ENCODE results near the gene MAST1. TPM values are rescaled to one million over a fixed set of nuclear protein-coding genes. Genes with fewer than 3 reads are reported as not detected.
"Not testable (repeated sequence)": the region's sequence is repeated elsewhere in the genome, so short reads cannot be mapped to it uniquely, and the experiment has no call there.

The MAST1 gene
- total RNA-seq, 1 donor from 2014 or later = 0.26 TPM

DNA sequence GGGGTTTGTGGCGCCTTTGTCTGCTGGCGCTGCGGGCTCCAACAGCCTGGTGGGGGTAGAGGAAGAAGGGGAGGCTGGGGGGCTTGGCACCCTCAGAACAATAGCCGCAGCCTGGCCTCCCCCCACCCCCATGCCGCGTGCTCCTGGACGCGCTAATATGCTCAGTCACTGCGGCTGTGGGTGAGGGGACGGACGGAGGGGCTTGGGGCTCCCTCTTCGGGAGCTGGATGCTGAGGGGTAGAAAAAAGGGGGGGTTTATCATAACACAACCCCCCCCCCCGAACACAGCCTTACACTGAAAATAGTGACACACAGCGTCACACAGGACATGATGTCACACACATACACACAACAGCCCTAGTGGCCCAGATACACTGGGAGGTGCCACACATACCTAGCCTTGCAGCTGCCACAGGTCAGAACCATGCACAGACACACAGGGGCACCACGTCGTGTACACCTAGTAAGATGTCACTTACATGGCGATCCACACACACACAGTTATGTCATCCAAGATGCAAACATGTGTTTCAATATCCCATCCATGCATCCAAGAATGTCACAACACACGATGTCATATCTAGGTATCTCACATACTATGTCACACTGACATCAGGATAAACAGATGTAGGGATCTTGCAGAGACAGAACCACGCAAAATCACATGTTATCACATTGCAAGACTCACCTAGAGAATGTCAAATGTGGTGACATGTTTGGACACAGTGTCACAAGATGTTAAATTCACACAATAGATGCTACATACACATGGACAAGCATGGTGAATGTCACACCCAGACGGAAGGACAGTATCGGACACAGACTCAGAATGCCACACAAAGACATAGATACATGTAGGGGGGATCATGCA is 806 bp downstream of the MAST1 start:
- DNase-seq (ENCODE audit: low read depth in 2 of 2) = no peak

DNA sequence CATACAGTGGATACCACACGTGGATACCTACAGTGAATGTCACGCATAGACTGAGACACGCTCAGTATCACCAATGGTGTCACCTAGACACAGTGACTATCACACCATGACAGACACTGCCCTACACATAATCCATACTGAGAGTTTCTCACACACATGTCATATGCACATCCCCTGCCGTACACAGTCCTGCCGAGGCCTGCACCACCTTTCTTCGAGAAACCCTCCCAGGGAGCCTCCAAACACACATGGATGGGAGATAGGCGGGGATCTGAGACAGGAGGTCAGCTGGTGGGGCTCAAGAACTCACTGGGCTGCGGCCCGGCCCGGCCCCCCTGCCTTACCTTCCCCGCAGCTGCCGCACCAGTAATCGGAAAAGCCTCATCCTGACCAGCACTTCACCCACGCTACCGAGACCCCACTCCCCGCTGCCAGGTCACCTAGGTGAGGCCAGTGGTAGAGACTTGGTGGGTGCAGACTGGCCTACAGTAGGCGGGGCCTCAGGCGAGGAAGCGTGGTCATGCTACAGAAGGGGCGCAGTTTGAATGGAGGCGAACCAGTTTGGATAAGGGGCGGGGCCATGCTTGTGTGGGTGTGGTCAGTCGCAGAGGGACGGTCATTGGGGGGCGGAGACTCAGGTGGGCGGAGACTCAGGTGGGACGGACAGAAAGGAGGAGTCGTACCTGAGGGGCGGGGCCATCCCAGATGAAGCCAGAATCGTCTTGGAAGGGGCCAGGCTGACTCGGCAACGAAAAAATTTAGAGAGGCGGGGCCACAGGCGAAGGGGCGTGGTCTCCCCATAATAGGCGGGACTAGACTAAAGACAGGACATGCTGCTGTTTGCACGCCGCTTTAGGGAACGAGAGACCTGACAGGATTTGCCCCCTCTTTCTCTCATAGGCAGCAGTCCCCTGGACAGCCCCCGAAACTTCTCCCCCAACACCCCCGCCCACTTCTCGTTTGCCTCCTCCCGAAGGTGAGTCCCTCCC is 2.1 kb downstream of the MAST1 start:
- DNase-seq (ENCODE audit: low read depth in 2 of 2) = peak in 1 of 2 donors; percentile 65

DNA sequence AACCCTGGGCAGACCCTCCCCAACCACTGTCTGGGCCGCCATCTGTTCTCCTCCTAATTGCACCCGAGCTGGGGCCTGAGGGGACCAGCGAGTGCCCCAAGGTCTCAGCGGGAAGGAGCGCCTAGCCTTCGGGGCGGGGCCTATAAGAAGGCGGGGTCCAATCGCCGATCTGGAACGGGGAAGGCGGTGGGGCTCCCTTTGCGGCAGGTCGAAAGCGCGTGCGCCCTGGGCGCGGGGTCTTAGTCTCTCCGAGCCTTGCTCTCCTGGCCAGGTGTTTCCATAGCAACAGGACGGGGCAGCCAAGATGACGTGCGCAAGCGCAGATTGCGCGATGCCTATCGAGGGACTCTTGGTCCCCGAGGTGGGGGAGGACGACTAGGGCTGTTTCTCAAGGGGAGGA is 2.8 kb downstream of the MAST1 start:
- DNase-seq (ENCODE audit: low read depth in 2 of 2) = peak in 1 of 2 donors; percentile 29

DNA sequence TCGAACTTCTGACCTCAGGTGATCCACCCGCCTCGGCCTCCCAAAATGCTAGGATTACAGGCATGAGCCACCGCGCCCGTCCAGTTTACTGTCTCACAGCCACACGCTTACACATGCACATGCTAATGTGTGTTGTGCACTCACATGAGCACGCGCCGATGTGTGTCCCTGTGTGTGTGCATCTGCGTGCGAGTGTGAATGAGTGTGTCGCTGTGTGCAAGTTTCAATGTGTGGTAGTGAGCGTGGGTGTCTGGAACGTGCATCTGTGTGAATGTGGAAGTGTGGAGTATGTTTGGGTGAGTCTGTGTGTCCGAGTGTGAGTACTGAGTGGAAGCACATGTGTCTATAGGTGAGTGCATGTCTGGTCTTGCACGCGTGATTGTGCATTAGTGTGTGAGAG is 4.2 kb downstream of the MAST1 start:
- DNase-seq (ENCODE audit: low read depth in 2 of 2) = no peak

DNA sequence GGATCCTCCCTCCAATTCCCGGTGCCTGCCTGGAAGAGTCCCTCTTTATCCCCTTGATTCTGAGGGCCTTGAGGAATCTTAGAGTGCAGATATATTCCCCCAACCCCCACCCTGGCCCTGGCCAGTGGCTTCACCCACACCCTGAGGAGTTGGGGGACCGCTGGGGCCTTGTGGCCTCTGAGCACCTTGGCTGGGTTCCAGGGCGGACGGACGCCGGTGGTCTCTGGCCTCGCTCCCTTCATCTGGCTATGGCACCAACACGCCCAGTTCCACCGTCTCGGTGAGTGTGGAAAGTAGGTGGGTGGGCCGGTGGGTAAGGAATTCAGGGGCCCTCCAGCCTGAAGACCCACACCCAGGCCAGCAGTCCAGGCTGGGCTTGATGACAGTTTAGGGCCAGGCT is 5.0 kb downstream of the MAST1 start:
- no peak for DNase-seq (ENCODE audit: low read depth in 2 of 2)

DNA sequence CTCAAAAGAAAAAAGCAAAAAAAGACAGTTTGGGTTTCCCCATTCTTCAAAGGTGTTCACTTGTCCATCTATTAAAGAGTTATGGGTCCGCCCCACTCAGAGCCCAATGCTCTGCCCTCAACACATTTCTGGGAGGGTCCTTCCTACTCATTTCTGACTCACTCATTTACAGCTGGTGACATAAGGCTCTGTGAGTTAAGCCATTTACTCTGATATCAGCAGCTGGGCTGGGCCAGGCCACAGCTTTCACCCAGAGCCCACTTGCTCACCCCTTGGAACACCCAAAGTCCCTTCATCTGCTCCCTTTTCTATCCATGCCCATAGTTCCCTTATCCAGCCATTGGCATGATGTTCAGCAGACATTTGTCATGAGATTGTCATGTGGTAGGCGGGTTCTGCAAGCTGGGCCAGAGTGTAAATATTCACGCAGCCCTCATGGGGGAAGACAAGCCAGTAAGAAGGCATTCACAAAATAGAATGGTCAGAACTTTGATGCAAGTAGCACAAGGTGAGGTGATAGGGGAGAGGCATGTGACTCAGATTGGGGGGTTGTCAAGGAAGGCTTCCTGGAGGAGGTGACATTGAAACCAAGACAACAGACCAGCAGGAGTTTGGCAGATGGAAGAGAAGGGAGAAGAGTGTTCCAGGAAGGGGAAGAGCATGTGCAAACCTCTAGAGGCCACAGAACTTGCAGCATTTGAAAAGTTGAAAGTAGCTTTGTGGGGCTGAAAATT is 5.9 kb downstream of the MAST1 start:
- DNase-seq (ENCODE audit: low read depth in 2 of 2) = no peak

DNA sequence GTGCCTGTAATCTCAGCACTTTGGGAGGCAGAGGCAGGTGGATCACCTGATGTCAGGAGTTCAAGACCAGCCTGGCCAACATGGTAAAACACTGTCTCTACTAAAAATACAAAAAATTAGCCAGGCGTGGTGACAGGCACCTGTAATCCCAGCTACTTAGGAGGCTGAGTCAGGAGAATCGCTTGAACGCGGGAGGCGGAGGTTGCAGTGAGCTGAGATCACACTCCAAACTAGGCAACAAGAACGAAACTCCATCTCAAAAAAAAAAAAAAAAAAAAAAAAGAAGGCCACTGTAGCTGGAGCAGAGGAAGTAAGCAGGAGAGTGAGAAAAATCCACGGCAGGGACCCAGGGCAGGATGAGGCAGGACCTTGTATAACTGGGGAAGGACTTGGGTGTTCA is 8.3 kb downstream of the MAST1 start:
- DNase-seq (ENCODE audit: low read depth in 2 of 2) = not testable (repeated sequence)

DNA sequence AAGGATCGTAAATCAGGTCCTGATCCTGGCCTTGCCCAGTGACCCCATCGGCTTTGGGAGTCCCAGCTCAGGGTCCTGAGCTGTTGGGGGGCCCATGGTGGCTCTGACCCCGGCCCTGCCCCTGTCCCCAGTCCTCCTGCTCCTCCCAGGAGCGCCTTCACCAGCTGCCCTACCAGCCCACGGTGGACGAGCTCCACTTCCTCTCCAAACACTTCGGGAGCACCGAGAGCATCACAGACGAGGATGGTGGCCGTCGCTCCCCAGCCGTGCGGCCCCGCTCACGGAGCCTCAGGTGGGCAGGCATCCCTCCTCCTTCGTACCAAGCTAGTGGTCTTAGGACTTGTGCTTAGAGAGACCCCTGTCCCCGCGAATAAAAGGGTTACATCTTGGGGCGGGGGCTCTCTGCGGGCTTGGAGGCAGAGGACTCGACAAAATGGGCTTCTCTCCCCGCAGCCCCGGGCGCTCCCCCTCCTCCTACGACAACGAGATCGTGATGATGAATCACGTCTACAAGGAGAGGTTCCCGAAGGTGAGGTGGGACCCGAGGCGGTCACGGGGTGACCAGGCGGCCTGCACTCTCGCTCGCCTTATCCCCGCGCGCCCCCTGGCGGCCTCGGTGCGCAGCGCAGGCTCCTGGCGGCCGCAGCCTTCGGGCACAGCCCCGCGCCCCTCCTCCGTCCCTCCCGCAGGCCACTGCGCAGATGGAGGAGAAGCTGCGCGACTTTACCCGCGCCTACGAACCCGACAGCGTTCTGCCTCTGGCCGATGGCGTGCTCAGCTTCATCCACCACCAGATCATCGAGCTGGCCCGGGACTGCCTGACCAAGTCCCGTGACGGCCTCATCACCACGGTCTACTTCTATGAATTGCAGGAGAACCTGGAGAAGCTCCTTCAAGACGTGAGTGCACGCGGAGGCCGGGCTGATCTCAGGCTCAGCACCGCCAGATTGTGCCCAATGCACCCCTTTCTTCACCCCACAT is 9.1 kb downstream of the MAST1 start:
- peak in 1 of 2 donors; percentile 67 for DNase-seq (ENCODE audit: low read depth in 2 of 2)

DNA sequence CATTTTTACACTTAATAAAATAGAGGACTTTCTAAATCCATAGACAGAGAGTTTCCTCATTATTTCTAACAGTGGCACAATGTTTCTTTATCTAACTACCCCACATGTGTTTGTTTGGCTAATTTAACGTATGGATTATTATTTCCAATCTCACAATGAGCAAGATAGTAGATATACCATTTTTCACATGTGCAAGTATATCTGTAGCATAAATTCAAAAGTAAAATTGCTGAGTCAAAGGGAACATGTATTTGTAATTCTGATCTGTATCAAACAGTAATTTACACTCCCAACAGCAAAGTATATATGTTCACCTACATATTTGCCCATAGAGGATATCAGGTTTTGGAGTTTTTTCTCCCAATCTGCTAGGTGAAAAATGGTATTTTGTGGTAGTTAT is 18.3 kb downstream of the MAST1 start:
- DNase-seq (ENCODE audit: low read depth in 2 of 2) = no peak

DNA sequence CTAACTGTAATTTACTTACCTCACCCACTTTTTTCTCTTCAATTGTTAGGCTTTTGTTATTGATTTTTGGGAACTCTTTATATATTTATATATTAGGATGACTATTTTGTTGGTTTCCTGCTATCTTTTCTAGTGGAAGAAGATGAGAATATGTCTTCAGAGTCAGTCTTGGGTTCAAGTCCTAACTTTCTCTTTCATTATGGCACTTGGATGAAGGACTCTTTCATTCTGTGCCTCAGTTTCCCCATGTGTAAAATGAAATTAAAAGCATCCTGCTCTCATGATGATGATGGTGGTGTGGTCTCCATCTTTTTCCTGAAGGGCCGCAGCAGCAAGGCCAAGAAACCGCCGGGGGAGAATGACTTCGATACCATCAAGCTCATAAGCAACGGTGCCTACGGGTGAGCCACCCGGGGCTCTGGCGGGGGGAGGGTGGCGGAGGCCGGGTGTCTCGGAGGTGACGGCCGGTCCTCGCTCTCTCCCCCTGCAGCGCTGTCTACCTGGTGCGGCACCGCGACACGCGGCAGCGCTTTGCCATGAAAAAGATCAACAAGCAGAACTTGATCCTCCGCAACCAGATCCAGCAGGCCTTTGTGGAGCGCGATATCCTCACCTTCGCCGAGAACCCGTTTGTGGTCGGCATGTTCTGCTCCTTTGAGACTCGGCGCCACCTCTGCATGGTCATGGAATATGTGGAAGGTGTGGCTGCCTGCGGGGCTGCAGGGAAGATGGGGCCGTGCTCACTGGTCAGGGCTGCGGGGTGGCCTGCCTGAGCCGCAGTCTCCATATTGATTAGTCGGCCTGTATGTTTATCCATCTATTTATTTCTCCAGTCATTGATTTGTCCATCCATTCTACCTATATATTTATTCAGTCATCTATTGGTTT is 20.0 kb downstream of the MAST1 start:
- DNase-seq (ENCODE audit: low read depth in 2 of 2) = no peak

DNA sequence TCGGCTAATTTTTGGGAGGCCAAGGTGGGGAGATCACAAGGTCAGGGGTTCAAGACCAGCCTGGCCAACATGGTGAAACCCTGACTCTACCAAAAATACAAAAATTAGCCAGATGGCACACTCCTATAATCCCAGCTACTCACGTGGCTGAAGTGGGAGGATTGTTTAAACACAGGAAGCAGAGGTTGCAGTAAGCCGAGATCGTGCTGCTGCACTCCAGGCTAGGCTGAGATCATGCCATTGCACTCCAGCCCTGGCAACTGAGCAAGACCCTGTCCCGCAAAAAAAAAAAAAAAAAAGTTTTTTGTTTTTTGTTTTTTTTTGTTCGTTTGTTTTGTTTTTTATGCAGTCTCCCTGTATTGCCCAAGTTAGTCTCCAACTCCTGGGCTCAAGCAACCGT is 21.2 kb downstream of the MAST1 start:
- no peak for DNase-seq (ENCODE audit: low read depth in 2 of 2)

DNA sequence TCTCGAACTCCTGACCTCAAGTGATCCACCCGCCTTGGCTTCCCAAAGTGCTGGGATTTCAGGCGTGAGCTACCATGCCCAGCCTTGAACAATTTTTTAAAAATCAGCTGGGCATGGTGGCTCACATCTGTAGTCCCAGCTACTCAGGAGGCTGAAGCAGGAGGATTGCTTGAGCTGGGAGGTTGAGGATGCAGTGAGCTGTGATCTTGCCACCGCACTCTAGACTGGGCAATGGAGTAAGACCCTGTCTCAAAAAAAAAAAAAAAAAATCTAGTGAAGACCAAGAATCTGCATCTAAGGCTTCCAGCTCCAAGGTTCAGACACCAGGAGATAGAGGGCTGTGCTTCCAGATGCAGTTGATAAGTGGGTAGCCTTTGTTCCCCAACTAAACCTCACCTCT is 25.8 kb downstream of the MAST1 start:
- no peak for DNase-seq (ENCODE audit: low read depth in 2 of 2)

DNA sequence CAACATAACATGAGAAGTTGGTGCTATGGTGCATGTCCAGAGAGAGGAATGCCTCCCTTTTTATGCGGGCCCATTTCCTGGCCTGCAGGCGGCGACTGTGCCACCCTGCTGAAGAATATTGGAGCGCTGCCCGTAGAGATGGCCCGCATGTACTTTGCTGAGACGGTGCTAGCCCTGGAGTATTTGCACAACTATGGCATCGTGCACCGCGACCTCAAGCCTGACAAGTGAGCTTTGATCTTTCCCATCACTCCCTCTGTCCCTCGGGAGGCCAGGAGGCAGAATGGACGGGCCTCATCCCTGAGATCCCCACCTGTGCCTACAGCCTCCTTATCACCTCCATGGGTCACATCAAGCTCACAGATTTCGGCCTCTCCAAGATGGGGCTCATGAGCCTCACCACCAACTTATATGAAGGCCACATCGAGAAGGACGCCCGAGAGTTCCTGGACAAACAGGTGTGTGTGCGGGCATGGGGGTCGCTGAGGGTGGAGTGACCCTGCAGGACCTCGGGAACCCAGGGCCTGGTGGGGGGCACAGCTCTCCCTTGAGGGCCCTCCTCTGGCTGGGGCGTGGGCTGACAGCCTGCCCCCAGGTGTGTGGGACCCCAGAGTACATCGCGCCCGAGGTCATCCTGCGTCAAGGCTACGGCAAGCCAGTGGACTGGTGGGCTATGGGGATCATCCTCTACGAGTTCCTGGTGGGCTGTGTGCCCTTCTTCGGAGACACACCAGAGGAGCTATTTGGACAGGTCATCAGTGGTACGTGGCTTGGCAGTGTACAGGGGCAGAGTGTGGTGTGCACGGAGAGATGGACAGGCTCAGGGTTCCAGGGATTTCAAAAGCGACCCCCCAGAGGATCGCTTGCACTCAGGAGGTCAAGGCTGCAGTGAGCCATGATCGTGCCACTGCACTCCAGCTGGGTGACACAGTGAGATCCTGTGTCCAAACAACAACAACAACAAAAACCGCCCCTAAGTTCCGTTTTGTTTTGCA is 26.7 kb downstream of the MAST1 start:
- DNase-seq (ENCODE audit: low read depth in 2 of 2) = no peak

DNA sequence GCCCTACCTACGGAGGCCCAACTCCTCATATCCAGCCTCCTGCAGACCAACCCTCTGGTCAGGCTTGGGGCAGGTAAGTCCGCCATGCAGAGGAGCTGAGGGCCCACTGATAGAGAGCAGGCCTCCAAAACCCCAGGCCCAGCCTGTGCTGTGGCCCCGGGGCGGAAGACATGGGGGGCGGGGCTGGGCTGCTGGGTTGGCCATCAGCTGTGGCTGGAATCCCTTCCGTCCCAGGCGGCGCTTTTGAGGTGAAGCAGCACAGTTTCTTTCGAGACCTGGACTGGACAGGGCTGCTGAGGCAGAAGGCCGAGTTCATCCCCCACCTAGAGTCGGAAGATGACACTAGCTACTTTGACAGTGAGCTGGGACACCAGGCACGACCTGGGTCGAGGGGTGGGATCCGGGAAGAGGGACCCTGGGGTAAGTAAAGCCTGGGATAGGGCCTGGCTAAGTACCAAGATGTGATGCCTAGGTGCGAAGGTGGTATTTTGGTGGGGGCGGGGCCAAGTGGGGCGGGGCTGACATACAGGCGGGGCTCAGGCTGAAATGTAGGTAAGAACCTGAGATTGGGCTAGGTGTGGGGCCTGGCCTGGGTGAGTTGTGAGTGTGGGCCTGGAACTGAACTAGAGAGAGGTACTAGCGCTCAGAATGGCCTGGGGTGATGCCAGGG is 27.6 kb downstream of the MAST1 start:
- DNase-seq (ENCODE audit: low read depth in 2 of 2) = no peak

DNA sequence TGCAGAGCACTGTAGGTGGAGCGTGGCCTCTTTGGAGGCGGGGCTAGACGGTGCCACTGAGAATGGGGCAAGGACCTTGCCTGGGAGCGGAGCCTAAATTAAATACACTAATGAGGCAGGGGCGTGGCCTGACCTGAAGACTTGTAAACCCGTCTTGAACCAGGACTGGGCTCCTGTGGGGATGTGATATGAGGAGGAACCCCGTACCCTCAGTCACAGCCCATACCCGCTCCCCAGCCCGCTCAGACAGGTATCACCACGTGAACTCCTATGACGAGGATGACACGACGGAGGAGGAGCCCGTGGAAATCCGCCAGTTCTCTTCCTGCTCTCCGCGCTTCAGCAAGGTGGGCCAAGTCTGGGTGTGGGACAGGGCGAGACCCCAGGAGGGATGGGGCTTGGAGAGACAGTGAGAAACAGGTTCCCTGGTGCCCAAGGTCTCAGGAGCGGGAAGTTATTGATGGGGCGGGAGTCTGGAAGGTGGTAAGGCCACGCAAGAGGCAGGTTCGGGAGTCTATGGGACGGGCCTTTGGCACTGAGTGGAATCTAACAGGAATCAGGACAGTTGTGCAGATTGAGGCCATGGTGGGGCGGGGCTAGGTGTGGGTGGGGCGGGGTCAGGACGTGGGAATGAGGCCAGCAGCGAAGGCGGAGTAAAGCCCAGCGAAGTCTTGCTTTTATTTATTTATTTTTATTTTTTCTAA is 28.3 kb downstream of the MAST1 start:
- no peak for DNase-seq (ENCODE audit: low read depth in 2 of 2)

DNA sequence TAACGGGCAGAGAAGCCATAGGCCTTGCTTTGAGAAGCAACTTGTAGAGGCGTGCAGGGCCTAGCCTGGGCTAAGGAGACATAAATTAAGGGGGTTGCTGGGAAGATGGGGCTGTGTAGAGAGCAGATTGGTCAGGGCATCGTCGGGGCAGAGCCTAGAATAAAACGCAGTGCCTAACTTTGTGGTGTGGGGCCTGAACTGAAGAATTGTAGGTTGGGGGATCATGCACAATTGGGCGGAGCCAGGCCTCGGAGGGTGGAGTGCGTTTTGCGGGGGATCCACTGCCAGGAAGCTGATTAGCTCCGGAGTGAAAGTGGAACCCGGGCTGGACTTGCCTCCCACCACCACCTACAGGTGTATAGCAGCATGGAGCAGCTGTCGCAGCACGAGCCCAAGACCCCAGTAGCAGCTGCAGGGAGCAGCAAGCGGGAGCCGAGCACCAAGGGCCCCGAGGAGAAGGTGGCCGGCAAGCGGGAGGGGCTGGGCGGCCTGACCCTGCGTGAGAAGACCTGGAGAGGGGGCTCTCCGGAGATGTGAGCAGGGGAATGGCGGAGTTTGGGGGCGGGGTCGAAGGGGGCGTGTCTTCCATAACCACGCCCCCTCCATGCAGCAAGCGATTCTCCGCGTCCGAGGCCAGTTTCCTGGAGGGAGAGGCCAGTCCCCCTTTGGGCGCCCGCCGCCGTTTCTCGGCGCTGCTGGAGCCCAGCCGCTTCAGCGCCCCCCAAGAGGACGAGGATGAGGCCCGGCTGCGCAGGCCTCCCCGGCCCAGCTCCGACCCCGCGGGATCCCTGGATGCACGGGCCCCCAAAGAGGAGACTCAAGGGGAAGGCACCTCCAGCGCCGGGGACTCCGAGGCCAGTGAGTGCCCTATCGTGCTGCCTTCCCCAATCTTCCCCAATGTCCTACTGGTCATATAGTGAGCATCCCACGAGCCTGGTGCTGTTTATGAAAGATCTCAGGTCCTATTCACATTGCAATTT is 29.1 kb downstream of the MAST1 start:
- peak; percentile 25 to 70 for DNase-seq (ENCODE audit: low read depth in 2 of 2)

All from dermis microvascular lymphatic vessel endothelial cell (primary cell).